ENCODE data around the gene UQCC3.
A peak's percentile ranks its signal among the peaks of the same experiment; 100 is the strongest.

UQCC3 gene

DNA sequence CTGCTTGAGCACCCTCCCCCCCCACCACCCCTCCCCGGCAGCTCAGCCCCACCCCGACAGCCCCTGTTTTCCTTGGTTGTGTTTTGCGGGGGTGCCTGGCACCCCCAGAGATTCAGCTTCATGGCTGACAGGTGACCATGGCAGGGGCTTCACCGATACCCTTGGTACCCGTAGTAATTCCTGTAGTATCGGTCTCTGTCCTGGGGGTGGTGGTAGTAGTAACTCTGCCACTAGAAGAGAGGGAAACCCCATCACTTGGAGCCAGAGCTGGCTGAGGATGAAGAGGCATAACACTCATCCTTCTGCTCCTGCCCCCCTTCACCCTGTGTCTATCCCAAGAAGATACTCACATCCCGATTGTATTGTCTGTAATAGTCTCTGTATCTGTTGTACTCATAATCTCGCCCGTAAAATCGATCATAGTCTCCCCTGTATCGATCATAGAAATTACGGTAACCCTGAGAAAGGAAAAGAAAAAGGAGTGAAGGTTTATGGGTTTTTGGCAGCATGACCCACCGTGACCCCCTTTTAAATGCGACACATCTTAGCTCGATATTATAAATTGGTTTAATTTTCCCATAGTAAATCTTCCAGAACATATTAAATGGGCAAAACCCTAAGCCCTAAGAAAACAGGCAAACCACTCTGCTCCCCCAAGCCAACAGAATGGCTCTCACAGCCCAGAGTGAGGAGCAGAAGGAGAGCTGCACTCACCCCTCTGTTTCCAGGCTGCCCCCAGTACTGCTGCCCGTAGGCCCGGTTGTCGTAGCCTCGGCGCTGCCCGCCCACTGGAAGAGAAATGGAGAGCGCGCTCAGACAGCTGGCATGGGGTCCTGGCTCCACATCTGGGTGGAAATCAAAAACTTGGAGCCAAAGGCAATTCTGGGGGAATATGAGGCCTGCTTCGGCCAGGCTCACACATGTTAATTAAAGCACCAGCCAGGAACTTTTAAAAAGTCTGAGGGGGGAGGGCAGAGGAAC is 44.0 kb downstream of the UQCC3 start:
- Mint-ChIP-seq H3K27ac (peak overlapping the region; percentile 60), H3K36me3 (peaks cover 35% of the 10 kb centered on the region), H3K4me3 (no peak overlapping the region), H3K27me3 (no peaks in the 10 kb centered on the region), H3K4me1 (peaks cover 19% of the 10 kb centered on the region), H3K9me3 (no peaks in the 10 kb centered on the region)
- no peak for ATAC-seq (ENCODE audit: low read depth)
- no peak for DNase-seq (ENCODE audit: low spot score in 2 of 2)

DNA sequence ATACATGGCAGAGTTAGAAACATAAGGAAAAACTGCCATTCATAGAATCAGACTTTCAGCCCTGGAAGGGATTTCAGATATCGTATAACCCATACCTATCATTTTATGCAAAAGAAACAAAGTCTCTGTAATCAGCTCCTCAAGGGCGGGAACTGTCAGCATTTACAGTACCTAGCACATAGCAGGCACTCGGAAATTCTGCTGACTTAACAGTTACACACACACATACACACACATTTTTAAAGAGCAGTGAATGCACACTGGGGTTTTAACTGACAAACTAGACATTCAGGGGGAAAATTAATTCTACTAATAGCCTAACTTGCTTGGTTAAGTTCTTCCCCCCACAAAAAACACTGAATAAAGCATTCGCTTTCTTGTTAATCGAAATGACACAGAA is 44.7 kb downstream of the UQCC3 start:
- no peak overlapping the region for H3K4me3 Mint-ChIP-seq

DNA sequence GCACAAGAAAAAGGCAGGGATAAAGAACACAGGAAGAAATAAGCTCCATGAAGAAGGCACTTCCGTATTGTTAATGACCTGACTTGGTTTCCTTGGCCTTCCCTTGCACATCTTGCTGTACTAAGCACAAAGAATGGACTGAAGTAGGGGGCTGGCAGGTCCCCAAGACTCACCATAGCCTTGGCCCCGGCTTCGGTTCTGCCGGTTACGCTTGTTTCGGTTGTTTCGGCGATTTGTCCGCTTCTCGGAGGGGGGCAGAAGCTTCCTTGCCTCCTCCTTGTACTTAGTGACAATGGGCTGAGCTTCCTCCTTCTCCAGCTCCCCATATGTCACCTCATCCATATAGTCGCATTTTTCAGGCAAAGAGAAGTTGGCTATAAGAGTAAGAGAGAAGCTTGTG is 45.3 kb downstream of the UQCC3 start:
- H3K9me3 Mint-ChIP-seq: no peaks in the 10 kb centered on the region
- H3K36me3 Mint-ChIP-seq: peaks cover 45% of the 10 kb centered on the region
- DNase-seq (ENCODE audit: low spot score in 2 of 2) (no peak), ATAC-seq (ENCODE audit: low read depth) (no peak)
- H3K27ac Mint-ChIP-seq: peak overlapping the region; percentile 67
- H3K27me3 Mint-ChIP-seq: no peaks in the 10 kb centered on the region
- peaks cover 19% of the 10 kb centered on the region for H3K4me1 Mint-ChIP-seq
- no peak overlapping the region for H3K4me3 Mint-ChIP-seq

More for the DNA sequence above, 44.7 kb downstream of the UQCC3 start:
- Mint-ChIP-seq H3K4me1 (peaks cover 19% of the 10 kb centered on the region), H3K9me3 (no peaks in the 10 kb centered on the region), H3K36me3 (peaks cover 39% of the 10 kb centered on the region), H3K27me3 (no peaks in the 10 kb centered on the region), H3K27ac (no peak overlapping the region)
- ATAC-seq (ENCODE audit: low read depth) (no peak), DNase-seq (ENCODE audit: low spot score in 2 of 2) (no peak)

DNA sequence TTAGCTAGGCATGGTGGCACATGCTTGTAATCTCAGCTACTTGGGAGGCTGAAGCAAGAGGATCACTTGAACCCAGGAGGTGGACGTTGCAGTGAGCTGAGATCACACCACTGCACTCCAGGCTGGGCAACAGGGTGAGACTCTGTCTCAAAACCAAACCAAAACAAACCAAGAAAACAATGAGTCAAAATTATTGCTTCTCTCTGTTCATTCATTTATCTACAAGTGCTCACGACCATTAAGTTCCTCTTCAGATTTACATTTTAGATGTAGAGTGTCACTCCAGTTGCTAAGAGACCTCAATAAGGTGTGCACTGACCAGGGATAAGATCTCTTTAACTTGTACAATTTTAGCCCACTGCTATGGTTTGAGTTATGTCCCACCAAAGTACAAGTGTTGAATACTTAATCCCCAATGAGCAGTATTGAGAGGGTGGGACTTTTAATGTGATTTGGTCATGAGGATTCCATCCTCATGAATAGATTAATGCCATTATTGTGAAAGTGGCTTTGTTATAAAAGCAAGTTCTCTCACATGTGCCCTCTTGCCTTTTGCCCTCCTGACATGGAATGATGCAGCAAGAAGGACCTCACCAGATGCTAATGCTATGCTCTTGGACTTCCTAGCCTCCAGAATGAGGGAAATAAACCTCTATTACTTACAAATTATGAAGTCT is 48.0 kb downstream of the UQCC3 start:
- ATAC-seq (ENCODE audit: low read depth) (no peak), DNase-seq (ENCODE audit: low spot score in 2 of 2) (no peak)
- Mint-ChIP-seq H3K27me3 (no peaks in the 10 kb centered on the region), H3K4me3 (no peak overlapping the region), H3K36me3 (peaks cover 51% of the 10 kb centered on the region), H3K27ac (peak overlapping the region; percentile 41), H3K9me3 (no peaks in the 10 kb centered on the region), H3K4me1 (peaks cover 23% of the 10 kb centered on the region)

DNA sequence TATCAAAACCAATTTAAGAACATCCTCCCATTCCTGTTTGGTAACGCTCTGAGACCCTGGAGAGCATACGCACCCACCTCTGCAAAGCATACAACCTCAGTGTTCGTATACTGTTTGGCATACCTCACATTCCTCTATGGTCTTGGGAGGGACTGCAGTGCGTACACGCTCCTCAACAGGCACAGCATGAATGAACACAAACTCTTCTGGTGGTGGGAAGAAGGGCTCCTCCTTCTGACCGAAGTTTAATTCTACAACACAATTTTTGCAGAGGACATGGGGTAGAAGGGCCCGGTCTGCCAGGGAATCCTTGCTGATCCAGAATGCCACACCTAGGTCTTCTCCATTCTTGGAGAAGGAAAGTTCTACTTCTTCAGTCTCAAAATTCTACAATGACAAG is 50.5 kb downstream of the UQCC3 start:
- Mint-ChIP-seq H3K9me3 (no peaks in the 10 kb centered on the region), H3K36me3 (peaks cover 49% of the 10 kb centered on the region), H3K27ac (no peak overlapping the region), H3K4me1 (peaks cover 30% of the 10 kb centered on the region), H3K4me3 (no peak overlapping the region), H3K27me3 (no peaks in the 10 kb centered on the region)
- ATAC-seq (ENCODE audit: low read depth): no peak
- no peak for DNase-seq (ENCODE audit: low spot score in 2 of 2)
